ENCODE measurements around the gene DHRS7B.

- no peak for TF ChIP-seq CTCF (conservative IDR thresholded peaks at IDR 0.05 in 1 of 2, IDR thresholded peaks at IDR 0.05 in 1 of 2; ENCODE audit: low read depth in 1 of 2, low read length in 2 of 2)
- no peak for TF ChIP-seq EZH2 (IDR thresholded peaks at IDR 0.05; ENCODE audit: low read length, missing control alignments)
Measured at GRCh38 chr17:21124086-21124485, 2.7 kb upstream of the DHRS7B start.
